Kidney (tissue), 14 donors: ENCODE measurements around the gene FAM151A. TPM values are rescaled to one million over a fixed set of nuclear protein-coding genes. Genes with fewer than 3 reads are reported as not detected.

ENCODE experiments used
- DNase-seq, 5 donors: peaks; one replicate each; pipeline ENCODE4 v3.0.0-alpha.2; 2013 to 2020
- FAIRE-seq: peaks from 2 replicates; lab custom pipeline; 2012; peaks lifted over from hg19 to GRCh38; lab: Jason Lieb, UNC
- H3K27ac ChIP-seq, 2 donors: one replicate each; pipeline ENCODE4 v1.7.0; 2013; ENCODE audit warnings: low read depth in 2 of 2, low read length in 2 of 2, inconsistent platforms in 1 of 2
- H3K27me3 ChIP-seq: one replicate; pipeline ENCODE4 v1.7.1; 2013; ENCODE audit warnings: low read length, inconsistent platforms; ENCODE audit not compliant: control insufficient read depth, insufficient read depth
- H3K36me3 ChIP-seq, 3 donors: one replicate each; pipeline versions ENCODE4 v1.7.0 to v1.7.1; 2013; ENCODE audit warnings: low read length in 3 of 3, control low read depth in 1 of 3, inconsistent platforms in 1 of 3; ENCODE audit not compliant: insufficient read depth in 3 of 3, control insufficient read depth in 2 of 3
- H3K4me1 ChIP-seq, 3 donors: one replicate each; pipeline versions ENCODE4 v1.7.0 to v1.7.1; 2013; ENCODE audit warnings: low read length in 3 of 3, inconsistent platforms in 1 of 3, low read depth in 1 of 3; ENCODE audit not compliant: control insufficient read depth in 2 of 3, insufficient read depth in 2 of 3
- H3K4me3 ChIP-seq, 3 donors: one replicate each; pipeline versions ENCODE4 v1.7.0 to v1.8.1; 2013; ENCODE audit warnings: low read length in 3 of 3, control low read depth in 1 of 3, inconsistent platforms in 1 of 3
- H3K9ac ChIP-seq, 3 donors: one replicate each; pipeline versions ENCODE4 v1.7.0 to v1.7.1; 2013; ENCODE audit warnings: low read length in 3 of 3, control low read depth in 1 of 3, inconsistent platforms in 1 of 3
- H3K9me3 ChIP-seq, 3 donors: one replicate each; pipeline versions ENCODE4 v1.7.0 to v1.7.1; 2013; ENCODE audit warnings: low read length in 3 of 3, control low read depth in 1 of 3, inconsistent platforms in 1 of 3; ENCODE audit not compliant: control insufficient read depth in 2 of 3, insufficient read depth in 1 of 3
- CTCF ChIP-seq: IDR thresholded peaks from 3 replicates; pipeline ENCODE4 v1.5.1; 2012; ENCODE audit warnings: mild to moderate bottlenecking, moderate library complexity, borderline replicate concordance; ENCODE audit not compliant: insufficient read depth; ENCODE audit errors: extremely low read depth
- intact Hi-C: fragments of 100-400 bp; cut with DNase I; formaldehyde crosslinking; loops from one replicate; pipeline ENCODE4 v1.11.1; 2022
- polyA plus RNA-seq: library from polyadenylated mRNA; stranded (reverse); fragments of 350-450 nt; fragmentation: Illumina TruSeq; extraction: RNeasy Lipid Tissue Mini Kit (QIAGEN cat#74804); gene quantifications from one replicate; pipeline ENCODE4 v1.2.3, GENCODE V29; 2014; ENCODE audit warnings: low read depth, low replicate concordance; ENCODE audit not compliant: insufficient read depth
- total RNA-seq: library from RNA; stranded (reverse); fragmentation: NEBNext Ultra II Directional; extraction: Animal tissue kit (Norgen Biotek cat#: 25700); gene quantifications from one replicate; pipeline ENCODE4 v1.2.1, GENCODE V29; 2021
- donor health status: control.
- donor health status: control.
- donor health status: control.
- donor health status: control.
- donor health status: control.
- donor health status: DM: yes; HTN: yes; CAD: no.
- donor health status: Normal renal cell carcinoma (clear cell type).

FAM151A gene
- total and polyA plus RNA-seq, 2 donors from 2014 or later = 237 TPM; not detected in 1

GRCh38 chr1:54663725-54664124 is 40.4 kb upstream of the FAM151A start:
- Histone ChIP-seq H3K9me3 (no peaks in the 10 kb centered on the region), H3K9ac (no peak overlapping the region), H3K4me3 (no peak overlapping the region), H3K4me1 (no peaks in the 10 kb centered on the region), H3K27me3 (no peaks in the 10 kb centered on the region), H3K36me3 (peaks cover 0 to 3% (median 3%) of the 10 kb centered on the region in 3 donors), H3K27ac (no peak overlapping the region)
- no peak for FAIRE-seq
- TF ChIP-seq CTCF = no peak
- no peak for DNase-seq
- intact Hi-C loops = no loop called here

GRCh38 chr1:54658164-54658913 is 35.0 kb upstream of the FAM151A start:
- H3K9me3 ChIP-seq = peaks cover 0 to 2% (median 0%) of the 10 kb centered on the region in 3 donors
- no peak overlapping the region for H3K4me3 ChIP-seq
- H3K27me3 ChIP-seq = no peaks in the 10 kb centered on the region
- no peaks in the 10 kb centered on the region for H3K36me3 ChIP-seq
- DNase-seq (no peak), FAIRE-seq (no peak)
- intact Hi-C loops = no loop called here
- no peak overlapping the region for H3K27ac ChIP-seq
- no peak overlapping the region for H3K9ac ChIP-seq
- no peaks in the 10 kb centered on the region for H3K4me1 ChIP-seq
- TF ChIP-seq CTCF = no peak

GRCh38 chr1:54653036-54653435 is 29.7 kb upstream of the FAM151A start:
- FAIRE-seq (no peak), DNase-seq (no peak)
- Histone ChIP-seq H3K4me1 (peaks cover 3 to 30% (median 24%) of the 10 kb centered on the region in 3 donors), H3K9me3 (no peaks in the 10 kb centered on the region), H3K27me3 (no peaks in the 10 kb centered on the region), H3K36me3 (no peaks in the 10 kb centered on the region), H3K4me3 (no peak overlapping the region), H3K9ac (no peak overlapping the region), H3K27ac (no peak overlapping the region)
- intact Hi-C loops = no loop called here
- no peak for TF ChIP-seq CTCF

- no peak for TF ChIP-seq CTCF
- Histone ChIP-seq H3K36me3 (no peaks in the 10 kb centered on the region), H3K27me3 (no peaks in the 10 kb centered on the region), H3K4me3 (no peak overlapping the region), H3K9ac (no peak overlapping the region), H3K4me1 (peaks cover 3 to 30% (median 24%) of the 10 kb centered on the region in 3 donors), H3K27ac (no peak overlapping the region), H3K9me3 (no peaks in the 10 kb centered on the region)
- intact Hi-C loops = no loop called here
- DNase-seq (no peak), FAIRE-seq (no peak)
Observed at GRCh38 chr1:54652168-54652567, 28.8 kb upstream of the FAM151A start.
